ENCODE measurements around the gene IL4R. TPM values are rescaled to one million over a fixed set of nuclear protein-coding genes. Genes with fewer than 3 reads are reported as not detected.

IL4R gene
- total and polyA plus RNA-seq, 4 donors: 15.5 to 61.9 (median 29.9) TPM

DNA sequence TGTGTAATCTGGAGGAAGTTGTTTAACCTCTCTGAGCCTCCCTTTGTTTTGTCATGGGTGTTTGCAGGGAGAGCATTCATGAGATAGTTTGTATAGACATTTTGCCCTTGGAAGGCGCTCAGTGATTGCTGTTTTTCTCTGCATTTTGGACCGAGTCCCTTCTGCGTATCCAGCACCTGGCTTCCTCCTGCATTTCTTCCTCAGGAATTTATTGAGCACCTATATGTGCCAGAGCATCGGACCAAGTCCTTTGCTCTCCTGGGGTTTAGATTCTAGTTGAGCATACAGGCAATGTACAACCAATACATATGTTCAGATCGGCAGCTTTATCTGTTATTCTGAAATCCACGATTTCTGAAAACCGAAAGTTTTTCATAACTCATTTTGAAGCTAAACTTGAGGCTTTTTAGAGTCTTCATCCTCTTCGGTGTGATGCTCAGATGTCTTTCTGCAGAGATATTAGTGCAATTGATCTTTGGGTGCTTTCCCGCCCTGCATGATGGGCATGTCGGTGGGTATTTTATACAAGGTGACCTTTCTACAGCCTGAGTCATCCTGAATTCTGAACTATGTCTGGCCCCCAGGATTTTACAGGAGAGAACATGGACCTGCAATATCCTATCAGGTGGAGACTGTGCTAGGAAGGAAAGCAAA is 4.1 kb downstream of the IL4R start:
- no peaks in the 10 kb centered on the region for H3K27me3 ChIP-seq (ENCODE audit: control insufficient read depth in 4 of 4, insufficient read depth in 4 of 4, low read length in 3 of 4)
- WGBS: 78% methylated on average over 10 of the region's 10 CpGs
- H3K36me3 ChIP-seq (ENCODE audit: control insufficient read depth in 4 of 4, insufficient read depth in 3 of 4, low read depth in 1 of 4, low read length in 3 of 4): peaks cover 0 to 10% (median 0%) of the 10 kb centered on the region in 4 donors
- no peaks in the 10 kb centered on the region for H3K9me3 ChIP-seq (ENCODE audit: control insufficient read depth in 4 of 4, low read length in 3 of 4)
- peak overlapping the region; percentile 97 to 99 for H3K27ac ChIP-seq (ENCODE audit: low read depth in 1 of 2, low read length in 2 of 2)
- DNase-seq (ENCODE audit: low spot score): no peak
- H3K9ac ChIP-seq (ENCODE audit: low read depth in 1 of 2, low read length in 2 of 2): peak overlapping the region in 1 of 2 donors; percentile 67
- H3K4me1 ChIP-seq (ENCODE audit: control insufficient read depth in 4 of 4, insufficient read depth in 4 of 4, low read length in 3 of 4): peaks cover 20 to 72% (median 61%) of the 10 kb centered on the region in 4 donors
- TF ChIP-seq YY1 (IDR thresholded peaks at IDR 0.05): no peak
- no peak for TF ChIP-seq SP1 (IDR thresholded peaks at IDR 0.05)
- TF ChIP-seq RXRA (IDR thresholded peaks at IDR 0.05): no peak
- TF ChIP-seq RAD21 (IDR thresholded peaks at IDR 0.05): no peak
- TF ChIP-seq, protein P1, sequence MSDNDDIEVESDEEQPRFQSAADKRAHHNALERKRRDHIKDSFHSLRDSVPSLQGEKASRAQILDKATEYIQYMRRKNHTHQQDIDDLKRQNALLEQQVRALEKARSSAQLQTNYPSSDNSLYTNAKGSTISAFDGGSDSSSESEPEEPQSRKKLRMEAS (IDR thresholded peaks at IDR 0.05): no peak
- no peak for TF ChIP-seq GABPA (IDR thresholded peaks at IDR 0.05 in 1 of 2, conservative IDR thresholded peaks at IDR 0.05 in 1 of 2)
- TF ChIP-seq TAF1 (conservative IDR thresholded peaks at IDR 0.05): no peak
- TF ChIP-seq FOXA2 (IDR thresholded peaks at IDR 0.05): no peak
- no peak for TF ChIP-seq CTCF (IDR thresholded peaks at IDR 0.05; ENCODE audit: low read depth, low read length, missing input control)
- no peak for TF ChIP-seq NR2F2 (IDR thresholded peaks at IDR 0.05)
- TF ChIP-seq, protein P2, sequence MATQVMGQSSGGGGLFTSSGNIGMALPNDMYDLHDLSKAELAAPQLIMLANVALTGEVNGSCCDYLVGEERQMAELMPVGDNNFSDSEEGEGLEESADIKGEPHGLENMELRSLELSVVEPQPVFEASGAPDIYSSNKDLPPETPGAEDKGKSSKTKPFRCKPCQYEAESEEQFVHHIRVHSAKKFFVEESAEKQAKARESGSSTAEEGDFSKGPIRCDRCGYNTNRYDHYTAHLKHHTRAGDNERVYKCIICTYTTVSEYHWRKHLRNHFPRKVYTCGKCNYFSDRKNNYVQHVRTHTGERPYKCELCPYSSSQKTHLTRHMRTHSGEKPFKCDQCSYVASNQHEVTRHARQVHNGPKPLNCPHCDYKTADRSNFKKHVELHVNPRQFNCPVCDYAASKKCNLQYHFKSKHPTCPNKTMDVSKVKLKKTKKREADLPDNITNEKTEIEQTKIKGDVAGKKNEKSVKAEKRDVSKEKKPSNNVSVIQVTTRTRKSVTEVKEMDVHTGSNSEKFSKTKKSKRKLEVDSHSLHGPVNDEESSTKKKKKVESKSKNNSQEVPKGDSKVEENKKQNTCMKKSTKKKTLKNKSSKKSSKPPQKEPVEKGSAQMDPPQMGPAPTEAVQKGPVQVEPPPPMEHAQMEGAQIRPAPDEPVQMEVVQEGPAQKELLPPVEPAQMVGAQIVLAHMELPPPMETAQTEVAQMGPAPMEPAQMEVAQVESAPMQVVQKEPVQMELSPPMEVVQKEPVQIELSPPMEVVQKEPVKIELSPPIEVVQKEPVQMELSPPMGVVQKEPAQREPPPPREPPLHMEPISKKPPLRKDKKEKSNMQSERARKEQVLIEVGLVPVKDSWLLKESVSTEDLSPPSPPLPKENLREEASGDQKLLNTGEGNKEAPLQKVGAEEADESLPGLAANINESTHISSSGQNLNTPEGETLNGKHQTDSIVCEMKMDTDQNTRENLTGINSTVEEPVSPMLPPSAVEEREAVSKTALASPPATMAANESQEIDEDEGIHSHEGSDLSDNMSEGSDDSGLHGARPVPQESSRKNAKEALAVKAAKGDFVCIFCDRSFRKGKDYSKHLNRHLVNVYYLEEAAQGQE (IDR thresholded peaks at IDR 0.05): no peak
- no peak for TF ChIP-seq FOXA1 (IDR thresholded peaks at IDR 0.05)
- H3K4me3 ChIP-seq (ENCODE audit: low read depth in 1 of 3, low read length in 3 of 3): no peak overlapping the region

GRCh38 chr16:27318392-27319256 is 4.8 kb downstream of the IL4R start:
- Histone ChIP-seq H3K27ac (ENCODE audit: low read depth in 1 of 2, low read length in 2 of 2) (peak overlapping the region; percentile 97 to 99), H3K36me3 (ENCODE audit: control insufficient read depth in 4 of 4, insufficient read depth in 3 of 4, low read depth in 1 of 4, low read length in 3 of 4) (peaks cover 0 to 10% (median 0%) of the 10 kb centered on the region in 4 donors), H3K27me3 (ENCODE audit: control insufficient read depth in 4 of 4, insufficient read depth in 4 of 4, low read length in 3 of 4) (no peaks in the 10 kb centered on the region), H3K9me3 (ENCODE audit: control insufficient read depth in 4 of 4, low read length in 3 of 4) (no peaks in the 10 kb centered on the region), H3K4me3 (ENCODE audit: low read depth in 1 of 3, low read length in 3 of 3) (no peak overlapping the region), H3K9ac (ENCODE audit: low read depth in 1 of 2, low read length in 2 of 2) (no peak overlapping the region), H3K4me1 (ENCODE audit: control insufficient read depth in 4 of 4, insufficient read depth in 4 of 4, low read length in 3 of 4) (peaks cover 25 to 76% (median 65%) of the 10 kb centered on the region in 4 donors)
- TF ChIP-seq GABPA (IDR thresholded peaks at IDR 0.05 in 1 of 2, conservative IDR thresholded peaks at IDR 0.05 in 1 of 2) (no peak), RAD21 (IDR thresholded peaks at IDR 0.05) (no peak), HNF4A (conservative IDR thresholded peaks at IDR 0.05) (peak; percentile 57 to 58), RXRA (IDR thresholded peaks at IDR 0.05) (peak; percentile 55 to 62)
- no peak for DNase-seq (ENCODE audit: low spot score)
- 47% methylated on average over 18 of the region's 18 CpGs for WGBS
